ENCODE results near the gene TECPR2.

The TECPR2 gene

DNA sequence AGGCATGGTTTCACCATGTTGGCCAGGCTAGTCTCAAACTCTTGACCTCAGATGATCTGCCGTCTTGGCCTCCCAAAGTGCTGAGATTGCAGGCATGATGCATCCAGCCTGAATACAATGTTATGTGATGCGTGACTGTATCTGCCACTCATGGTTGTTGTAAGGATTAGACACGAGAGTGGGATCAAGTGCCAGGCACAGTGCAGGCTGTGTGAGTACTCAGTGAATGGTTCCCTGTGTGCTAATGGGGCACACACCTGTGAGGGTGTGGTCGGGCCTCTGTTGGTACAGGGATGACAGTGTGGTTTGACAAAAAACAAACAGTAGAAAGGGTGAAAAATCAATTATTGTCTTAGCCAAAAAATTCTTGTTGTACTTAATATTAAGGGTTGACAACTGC is 61.8 kb downstream of the TECPR2 start:
- no peak for DNase-seq (ENCODE audit: extremely low read depth, low read depth)
- TF ChIP-seq CTCF (IDR thresholded peaks at IDR 0.05; ENCODE audit: low read depth, low read length): no peak

- TF ChIP-seq CTCF (IDR thresholded peaks at IDR 0.05; ENCODE audit: low read depth, low read length): no peak
- no peak for DNase-seq (ENCODE audit: extremely low read depth, low read depth)
These were observed 62.2 kb downstream of the TECPR2 start for GRCh38 chr14:102424923-102425322.

- no peak for TF ChIP-seq CTCF (IDR thresholded peaks at IDR 0.05; ENCODE audit: low read depth, low read length)
- no peak for DNase-seq (ENCODE audit: extremely low read depth, low read depth)
These were observed 64.1 kb downstream of the TECPR2 start for GRCh38 chr14:102426796-102427195.

GRCh38 chr14:102427642-102428041 is 64.9 kb downstream of the TECPR2 start:
- TF ChIP-seq CTCF (IDR thresholded peaks at IDR 0.05; ENCODE audit: low read depth, low read length): no peak
- DNase-seq (ENCODE audit: extremely low read depth, low read depth): no peak

- no peak for TF ChIP-seq CTCF (IDR thresholded peaks at IDR 0.05; ENCODE audit: low read depth, low read length)
- no peak for DNase-seq (ENCODE audit: extremely low read depth, low read depth)
These were observed 67.6 kb downstream of the TECPR2 start for GRCh38 chr14:102430212-102430908.

- TF ChIP-seq CTCF (IDR thresholded peaks at IDR 0.05; ENCODE audit: low read depth, low read length): no peak
These were observed 69.0 kb downstream of the TECPR2 start for GRCh38 chr14:102431751-102432150.

DNA sequence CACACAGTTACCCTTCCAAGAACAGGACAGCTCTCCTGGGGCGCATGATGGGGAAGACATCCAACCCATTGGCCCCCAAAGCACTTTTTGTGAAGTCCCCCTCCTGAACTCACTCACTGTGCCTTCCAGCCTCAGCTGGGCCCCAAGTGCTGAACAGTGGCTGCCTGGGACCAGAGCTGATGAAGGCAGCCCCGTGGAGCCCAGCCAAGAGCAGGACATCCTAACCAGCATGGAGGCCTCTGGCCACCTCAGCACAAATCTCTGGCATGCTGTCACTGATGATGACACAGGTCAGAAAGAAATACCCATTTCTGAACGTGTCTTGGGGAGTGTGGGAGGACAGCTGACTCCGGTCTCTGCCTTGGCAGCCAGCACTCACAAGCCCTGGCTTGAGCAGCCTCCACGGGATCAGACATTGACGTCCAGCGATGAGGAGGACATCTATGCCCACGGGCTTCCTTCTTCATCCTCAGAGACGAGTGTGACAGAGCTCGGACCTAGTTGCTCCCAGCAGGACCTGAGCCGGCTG is 72.0 kb downstream of the TECPR2 start:
- DNase-seq (ENCODE audit: extremely low read depth, low read depth): no peak
- TF ChIP-seq CTCF (IDR thresholded peaks at IDR 0.05; ENCODE audit: low read depth, low read length): no peak

More at GRCh38 chr14:102431751-102432150, 69.0 kb downstream of the TECPR2 start:
- no peak for DNase-seq (ENCODE audit: extremely low read depth, low read depth)
